Loucy (cell line): ENCODE measurements around the gene NDUFAF8.

Experiments used
- CTCF ChIP-seq: fragments of 200-600 bp; sonication (generic); conservative IDR thresholded peaks from 2 replicates; pipeline ENCODE4 v1.5.1; 2014; ENCODE audit warnings: mild to moderate bottlenecking, antibody characterized with exemption, low read length
- EZH2phosphoT487 ChIP-seq: fragments of 200-600 bp; IDR thresholded peaks from 2 replicates; pipeline ENCODE4 v1.6.1; 2018; ENCODE audit warnings: antibody characterized with exemption, mild to moderate bottlenecking, moderate library complexity, borderline replicate concordance

GRCh38 chr17:81242421-81243332 lies 3.6 kb downstream of the NDUFAF8 start:
- no peak for TF ChIP-seq CTCF
- no peak for TF ChIP-seq EZH2phosphoT487
